ENCODE results near the gene BBS4.
A peak's percentile ranks its signal among the peaks of the same experiment; 100 is the strongest.
"Not testable (repeated sequence)": the region's sequence is repeated elsewhere in the genome, so short reads cannot be mapped to it uniquely, and the experiment has no call there.

BBS4 gene

DNA sequence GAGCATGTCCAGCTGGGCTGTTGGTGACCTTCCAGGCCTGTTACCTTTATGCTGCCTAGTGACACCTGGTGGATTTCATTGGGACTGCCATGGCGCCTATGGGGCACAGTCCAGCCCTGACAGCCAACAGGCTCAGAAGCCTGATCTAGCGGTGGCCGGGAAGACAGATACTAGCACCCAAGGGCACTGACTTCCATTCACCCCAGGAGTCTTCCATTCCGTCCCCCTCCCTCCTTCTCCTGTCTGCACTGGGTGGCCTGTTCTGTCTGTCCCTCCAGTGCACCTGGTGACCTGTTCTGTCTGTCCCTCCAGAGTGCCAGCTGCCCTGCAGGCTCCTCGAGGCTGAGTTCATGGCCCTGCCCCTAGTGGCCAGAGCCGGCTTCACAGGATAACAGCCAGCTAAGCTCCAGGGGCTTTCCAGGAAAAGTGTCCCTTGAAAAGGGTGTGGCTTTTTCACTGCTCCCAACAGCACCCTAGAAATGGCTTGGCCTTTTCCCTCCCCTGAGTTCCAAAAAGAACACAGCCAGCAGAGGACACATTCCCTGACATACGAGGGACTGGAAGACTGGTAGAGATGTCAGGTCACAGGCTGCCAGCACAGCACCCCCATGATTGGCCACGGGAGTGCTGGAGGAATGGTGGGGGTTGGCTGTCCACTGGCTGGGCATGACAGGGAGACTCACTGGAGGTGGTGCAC is 15.2 kb upstream of the BBS4 start:
- not testable (repeated sequence) for H3K27ac ChIP-seq; H3K4me1 ChIP-seq (ENCODE audit: control insufficient read depth in 1 of 2, insufficient read depth in 1 of 2, low read depth in 1 of 2, low read length in 1 of 2); H3K36me3 ChIP-seq; H3K9me3 ChIP-seq
- Histone ChIP-seq H3K4me3 (ENCODE audit: low read depth in 1 of 2, low read length in 1 of 2) (peak overlapping the region in 1 of 2 experiments; percentile 32), H3K27me3 (peaks cover 34% of the 10 kb centered on the region)
- TF ChIP-seq CTCF (IDR thresholded peaks at IDR 0.05): peak; percentile 70

DNA sequence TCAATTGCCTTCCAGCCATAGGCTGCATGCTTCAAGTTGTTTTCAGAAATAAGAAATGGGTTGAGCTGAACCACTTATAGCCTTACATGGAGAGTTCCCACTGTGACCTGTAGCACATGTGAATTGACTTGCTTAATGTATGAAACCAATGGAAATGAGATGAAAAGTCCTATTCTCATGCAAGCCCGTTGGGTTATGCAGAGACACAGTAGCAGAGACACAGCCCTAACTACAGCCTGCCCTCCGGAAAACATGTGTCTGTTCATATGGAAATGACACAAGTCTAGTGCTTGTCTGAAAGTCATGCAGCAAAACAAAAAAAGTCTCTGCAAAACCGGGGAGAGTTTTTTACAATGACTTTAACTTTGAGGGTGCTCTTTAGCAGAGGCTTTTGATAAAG is 14.5 kb upstream of the BBS4 start:
- no peaks in the 10 kb centered on the region for H3K4me1 ChIP-seq (ENCODE audit: control insufficient read depth in 1 of 2, insufficient read depth in 1 of 2, low read depth in 1 of 2, low read length in 1 of 2)

DNA sequence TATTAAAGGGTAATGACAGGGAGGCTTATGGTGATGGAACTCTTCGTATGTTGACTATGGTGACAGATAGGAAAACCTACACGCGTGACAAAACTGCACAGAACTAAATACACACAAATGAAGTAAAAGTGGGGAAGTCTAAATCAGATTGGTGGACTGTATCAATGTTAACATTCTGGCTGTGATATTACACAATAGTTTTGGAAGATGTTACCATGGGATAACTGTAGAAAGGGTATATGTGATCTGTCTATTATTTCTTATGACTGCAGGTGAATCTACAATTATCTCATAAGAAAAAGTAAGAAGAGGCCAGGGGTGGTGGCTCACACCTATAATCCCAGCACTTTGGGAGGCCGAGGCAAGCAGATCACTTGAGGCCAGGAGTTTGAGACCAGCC is 9.2 kb upstream of the BBS4 start:
- no peaks in the 10 kb centered on the region for H3K36me3 ChIP-seq
- no peaks in the 10 kb centered on the region for H3K4me1 ChIP-seq (ENCODE audit: control insufficient read depth in 1 of 2, insufficient read depth in 1 of 2, low read depth in 1 of 2, low read length in 1 of 2)
- no peaks in the 10 kb centered on the region for H3K9me3 ChIP-seq
- H3K4me3 ChIP-seq (ENCODE audit: low read depth in 1 of 2, low read length in 1 of 2): no peak overlapping the region
- peaks cover 67% of the 10 kb centered on the region for H3K27me3 ChIP-seq
- no peak overlapping the region for H3K27ac ChIP-seq
- no peak for TF ChIP-seq CTCF (IDR thresholded peaks at IDR 0.05)

More for the DNA sequence above, 14.5 kb upstream of the BBS4 start:
- H3K36me3 ChIP-seq: no peaks in the 10 kb centered on the region
- no peak overlapping the region for H3K4me3 ChIP-seq (ENCODE audit: low read depth in 1 of 2, low read length in 1 of 2)
- peaks cover 37% of the 10 kb centered on the region for H3K27me3 ChIP-seq
- TF ChIP-seq CTCF (IDR thresholded peaks at IDR 0.05): no peak
- no peak overlapping the region for H3K27ac ChIP-seq
- H3K9me3 ChIP-seq: no peaks in the 10 kb centered on the region

- H3K27me3 ChIP-seq: peaks cover 43% of the 10 kb centered on the region
- no peaks in the 10 kb centered on the region for H3K9me3 ChIP-seq
- H3K36me3 ChIP-seq: no peaks in the 10 kb centered on the region
- H3K27ac ChIP-seq: no peak overlapping the region
- H3K4me3 ChIP-seq (ENCODE audit: low read depth in 1 of 2, low read length in 1 of 2): no peak overlapping the region
- TF ChIP-seq CTCF (IDR thresholded peaks at IDR 0.05): no peak
- H3K4me1 ChIP-seq (ENCODE audit: control insufficient read depth in 1 of 2, insufficient read depth in 1 of 2, low read depth in 1 of 2, low read length in 1 of 2): peaks cover 8% of the 10 kb centered on the region in 2 experiments
These were observed 5.1 kb upstream of the BBS4 start for GRCh38 chr15:72680931-72681330.

GRCh38 chr15:72682772-72683171 is 3.2 kb upstream of the BBS4 start:
- H3K36me3 ChIP-seq: no peaks in the 10 kb centered on the region
- TF ChIP-seq CTCF (IDR thresholded peaks at IDR 0.05): no peak
- H3K27ac ChIP-seq: no peak overlapping the region
- H3K4me1 ChIP-seq (ENCODE audit: control insufficient read depth in 1 of 2, insufficient read depth in 1 of 2, low read depth in 1 of 2, low read length in 1 of 2): peaks cover 13 to 15% of the 10 kb centered on the region in 2 experiments
- H3K9me3 ChIP-seq: no peaks in the 10 kb centered on the region
- H3K27me3 ChIP-seq: peaks cover 29% of the 10 kb centered on the region
- no peak overlapping the region for H3K4me3 ChIP-seq (ENCODE audit: low read depth in 1 of 2, low read length in 1 of 2)

Data from neutrophil (primary cell).